NCI-H345 (cell line): ENCODE data around the gene ZFYVE26.

Experiments
- DNase-seq: peaks from one replicate; lab custom pipeline; 2025; lab: John Stamatoyannopoulos, UW

The ZFYVE26 gene

DNA sequence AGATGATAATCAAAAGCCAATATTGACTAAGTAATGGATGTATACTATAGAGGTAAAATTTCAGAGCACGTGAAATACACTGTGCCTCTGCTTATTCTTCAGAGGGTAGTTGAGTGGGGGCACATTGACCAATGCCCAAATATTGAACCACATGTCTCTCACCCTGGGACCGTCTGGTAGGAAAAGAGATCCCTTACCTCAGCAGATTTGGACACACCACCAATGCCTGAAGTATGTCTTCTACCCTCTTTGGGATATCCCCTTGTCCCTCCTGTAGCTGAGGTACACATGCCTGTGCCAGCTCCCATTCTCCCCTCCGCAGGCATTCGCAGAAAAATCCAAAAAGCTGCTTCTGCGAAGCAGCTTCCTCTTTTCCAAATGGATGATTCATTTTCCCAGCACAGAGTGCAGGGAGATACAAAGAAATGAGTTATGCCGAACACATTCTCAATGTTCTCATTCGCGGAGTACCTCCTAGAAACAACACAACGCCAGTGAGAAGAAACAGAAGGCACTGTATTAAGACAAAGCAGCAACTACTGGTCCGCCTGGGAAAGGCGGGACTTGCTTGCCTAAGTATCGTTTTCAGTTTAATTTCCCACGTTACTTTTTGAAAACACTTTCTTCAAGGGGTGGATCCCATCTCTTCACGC is 691 bp downstream of the ZFYVE26 start:
- no peak for DNase-seq

DNA sequence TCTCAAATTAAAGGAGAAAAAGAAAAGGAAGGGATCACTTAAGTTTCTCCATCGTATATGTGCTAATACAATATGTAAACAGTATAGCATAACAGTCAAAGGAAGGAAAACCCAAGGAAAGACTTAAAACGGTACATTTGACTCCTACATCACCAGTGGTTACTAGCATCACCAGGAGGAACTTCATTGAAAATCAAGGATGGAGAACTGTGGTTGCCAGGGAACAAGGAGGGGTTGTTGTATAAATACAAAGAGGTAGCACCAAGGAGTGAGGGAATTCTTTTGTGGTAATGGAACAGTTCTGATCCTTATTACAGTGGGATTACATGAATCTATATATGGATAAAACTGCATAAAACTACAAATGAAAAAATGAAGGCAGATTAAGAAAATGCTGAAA is 1.6 kb downstream of the ZFYVE26 start:
- no peak for DNase-seq

GRCh38 chr14:67806246-67806645 is 10.1 kb downstream of the ZFYVE26 start:
- DNase-seq = no peak

DNA sequence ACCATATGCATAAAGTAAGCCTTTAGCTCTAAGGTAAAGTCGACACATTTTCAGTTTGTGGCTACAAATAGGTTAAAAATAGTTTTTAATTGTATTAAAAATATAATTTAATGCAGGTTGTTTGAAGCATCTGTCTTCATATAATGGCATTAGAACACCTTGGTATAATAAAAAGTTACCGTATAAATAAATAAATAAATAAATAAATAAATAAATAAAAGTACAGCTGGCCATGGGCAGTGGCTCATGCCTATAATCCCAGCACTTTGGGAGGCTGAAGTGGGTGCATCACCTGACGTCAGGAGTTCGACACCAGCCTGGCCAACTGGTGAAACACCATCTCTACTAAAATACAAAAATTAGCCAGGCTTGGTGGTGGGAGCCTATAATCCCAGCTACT is 15.6 kb downstream of the ZFYVE26 start:
- DNase-seq = no peak

DNA sequence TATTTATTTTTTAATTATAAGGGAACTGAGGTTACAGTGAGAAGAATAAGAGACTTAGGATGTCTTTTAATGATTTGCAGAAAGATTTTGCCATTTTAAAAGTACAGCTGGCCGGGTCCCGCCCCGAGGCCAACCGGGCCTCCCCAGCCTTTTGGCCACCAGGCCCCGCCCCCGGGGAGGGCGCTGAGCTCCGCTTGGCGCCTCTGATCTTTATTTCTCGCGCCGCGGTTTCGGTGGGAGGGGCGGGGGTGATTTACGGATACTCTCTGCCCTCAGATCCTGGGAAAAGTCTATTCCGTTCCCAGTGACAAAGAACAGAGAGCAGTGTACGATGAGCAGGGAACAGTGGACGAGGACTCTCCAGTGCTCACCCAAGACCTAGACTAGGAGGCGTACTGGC is 17.7 kb downstream of the ZFYVE26 start:
- DNase-seq = no peak

- no peak for DNase-seq
These were observed 28.7 kb downstream of the ZFYVE26 start for GRCh38 chr14:67787673-67788072.

GRCh38 chr14:67785270-67786109 is 30.9 kb downstream of the ZFYVE26 start:
- DNase-seq = no peak

DNA sequence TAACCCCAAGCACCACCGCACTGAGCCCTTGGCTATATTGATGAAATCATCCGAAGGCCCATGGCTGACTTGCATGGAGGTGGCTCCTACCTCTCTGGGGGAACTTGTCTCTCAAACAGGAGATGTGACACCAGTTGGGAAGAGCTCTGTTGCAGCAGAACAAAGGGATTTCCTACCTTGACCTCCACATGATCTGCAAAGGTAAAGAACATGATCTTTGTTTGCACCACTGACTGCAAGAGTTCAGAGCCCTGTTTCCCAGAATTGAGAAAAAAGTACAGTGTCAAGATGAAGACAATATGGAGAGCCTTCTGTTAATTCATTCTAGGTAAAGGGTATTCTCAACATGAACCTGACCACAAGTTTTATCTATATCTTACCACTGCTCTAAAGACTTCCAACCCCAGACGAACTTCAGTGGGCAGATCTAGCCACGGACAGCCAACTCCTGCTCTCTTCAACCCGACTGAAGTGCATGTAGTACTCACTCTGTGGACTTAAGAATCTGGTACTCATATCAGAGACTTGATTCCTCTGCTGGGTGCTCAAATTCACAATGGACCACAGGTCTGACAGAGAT is 32.1 kb downstream of the ZFYVE26 start:
- no peak for DNase-seq

- DNase-seq = no peak
These were observed 34.3 kb downstream of the ZFYVE26 start for GRCh38 chr14:67782090-67782489.

DNA sequence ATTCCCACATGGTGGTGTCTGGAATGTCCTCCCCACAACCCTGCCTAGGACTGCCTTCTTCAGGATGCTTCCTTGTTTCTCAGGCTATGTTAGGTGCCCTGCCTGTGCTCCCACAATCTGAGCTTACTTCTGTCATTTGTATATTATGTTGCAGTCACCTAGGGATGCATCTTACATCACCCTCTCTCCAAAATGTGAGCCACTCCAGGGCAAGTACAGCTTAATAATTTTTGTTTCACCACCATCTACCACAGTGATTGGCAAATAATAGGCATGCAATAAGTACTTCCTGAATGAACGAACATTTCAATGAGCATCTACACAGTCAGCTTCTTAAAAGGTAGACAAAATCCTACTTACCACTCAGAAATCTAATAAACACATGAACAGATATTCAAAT is 37.6 kb downstream of the ZFYVE26 start:
- DNase-seq = no peak

DNA sequence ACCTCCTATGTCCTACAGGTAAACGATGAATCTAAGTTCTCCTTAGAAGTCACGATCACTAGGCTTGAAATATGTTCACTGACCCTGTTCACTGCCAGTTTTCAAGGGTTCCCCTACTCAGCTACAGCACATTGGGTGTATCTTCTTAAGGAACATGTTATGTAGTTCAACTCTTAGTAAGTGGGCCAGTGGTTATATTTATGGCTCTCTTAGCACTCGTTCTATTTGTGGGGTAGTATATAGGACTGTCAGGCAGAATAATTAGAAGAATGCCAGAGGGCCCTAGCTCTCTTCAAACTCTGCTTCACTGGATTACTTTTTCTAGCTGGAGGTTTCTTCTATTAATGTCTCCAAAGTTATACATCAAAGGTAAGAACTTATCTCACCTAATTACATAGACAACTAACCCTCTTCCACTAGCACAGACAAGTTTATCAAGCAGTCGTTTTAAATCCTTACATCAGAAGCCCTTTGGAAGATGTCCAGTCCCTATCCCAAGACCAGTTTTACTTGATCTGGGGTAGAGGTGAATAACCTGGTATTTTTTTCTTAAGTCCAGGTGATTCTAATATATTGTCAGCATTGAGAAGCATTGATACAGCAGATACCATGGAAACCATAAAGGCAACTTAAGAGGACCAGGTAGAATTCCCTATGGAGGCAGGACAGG is 39.6 kb downstream of the ZFYVE26 start:
- no peak for DNase-seq

DNA sequence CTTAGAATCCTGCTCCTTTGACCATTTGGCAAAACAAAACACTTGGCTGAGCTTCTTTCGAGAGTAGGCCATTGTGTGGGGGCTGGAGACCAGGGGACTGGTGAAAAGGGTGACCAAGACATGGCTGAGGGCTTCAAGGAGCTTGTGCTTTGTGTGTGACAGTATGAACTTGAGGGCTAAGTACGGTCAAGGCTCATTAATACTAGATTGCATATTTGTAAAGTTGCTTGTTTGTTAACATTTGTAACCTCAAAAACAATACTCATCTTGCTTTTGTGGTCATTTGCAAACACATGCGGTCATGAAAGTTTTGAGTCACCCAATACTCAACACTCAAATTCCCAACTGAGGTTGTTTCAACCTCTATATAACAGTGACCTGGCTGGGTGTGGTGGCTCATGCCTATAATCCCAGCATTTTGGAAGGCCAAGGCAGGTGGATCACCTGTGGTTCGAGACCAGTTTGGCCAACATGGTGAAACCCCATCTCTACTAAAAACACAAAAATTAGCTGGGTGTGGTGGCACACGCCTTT is 42.5 kb downstream of the ZFYVE26 start:
- DNase-seq = no peak

DNA sequence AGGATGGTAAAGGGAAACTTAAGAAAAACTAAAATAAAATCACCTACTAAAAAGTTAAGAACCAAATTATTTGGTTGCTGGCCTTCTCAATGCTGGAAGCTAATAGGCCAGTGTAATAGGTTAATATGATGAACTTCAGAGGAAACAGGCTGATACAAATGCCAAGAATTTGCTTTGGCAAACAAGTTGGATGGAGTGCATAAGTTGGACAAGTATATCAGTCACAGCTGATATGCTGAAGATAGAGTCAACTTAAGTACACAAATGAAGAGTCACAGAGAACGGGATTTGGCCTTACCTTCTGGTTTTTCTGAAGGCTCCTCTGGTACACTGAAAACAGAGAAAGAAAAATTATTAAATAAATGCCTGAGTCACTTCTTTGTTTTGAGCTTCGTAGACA is 48.2 kb downstream of the ZFYVE26 start:
- no peak for DNase-seq

DNA sequence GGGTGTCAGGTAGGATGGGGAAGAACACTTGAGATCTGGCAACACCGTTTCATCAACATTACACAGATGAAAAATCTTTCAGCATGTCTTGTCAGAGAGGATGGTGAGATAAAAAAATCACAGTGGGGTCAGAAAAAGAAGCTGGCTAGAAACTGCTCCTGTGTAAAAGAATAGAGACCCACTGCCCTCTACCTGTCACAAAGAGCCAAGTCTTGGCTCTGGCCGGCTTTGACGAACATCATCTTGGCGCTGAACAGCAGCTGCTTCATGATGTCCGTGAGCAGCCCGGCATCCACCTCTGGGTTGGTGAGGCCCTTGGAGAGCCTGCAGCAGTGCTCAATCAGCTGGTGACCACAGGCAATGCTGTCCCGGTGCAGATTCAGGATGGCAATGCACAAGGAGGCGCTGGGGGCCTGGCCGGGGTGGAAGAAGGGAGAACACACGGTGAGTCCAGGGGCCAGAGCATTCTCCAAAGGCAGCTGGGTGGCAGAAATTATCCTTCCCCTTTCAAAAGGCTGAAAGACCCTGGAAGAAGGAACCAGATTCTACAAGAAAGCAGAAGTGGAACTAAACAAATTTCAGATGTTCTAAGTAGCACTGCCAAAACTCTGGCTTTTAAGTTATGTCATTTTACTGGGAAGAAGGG is 50.2 kb downstream of the ZFYVE26 start:
- DNase-seq = no peak

DNA sequence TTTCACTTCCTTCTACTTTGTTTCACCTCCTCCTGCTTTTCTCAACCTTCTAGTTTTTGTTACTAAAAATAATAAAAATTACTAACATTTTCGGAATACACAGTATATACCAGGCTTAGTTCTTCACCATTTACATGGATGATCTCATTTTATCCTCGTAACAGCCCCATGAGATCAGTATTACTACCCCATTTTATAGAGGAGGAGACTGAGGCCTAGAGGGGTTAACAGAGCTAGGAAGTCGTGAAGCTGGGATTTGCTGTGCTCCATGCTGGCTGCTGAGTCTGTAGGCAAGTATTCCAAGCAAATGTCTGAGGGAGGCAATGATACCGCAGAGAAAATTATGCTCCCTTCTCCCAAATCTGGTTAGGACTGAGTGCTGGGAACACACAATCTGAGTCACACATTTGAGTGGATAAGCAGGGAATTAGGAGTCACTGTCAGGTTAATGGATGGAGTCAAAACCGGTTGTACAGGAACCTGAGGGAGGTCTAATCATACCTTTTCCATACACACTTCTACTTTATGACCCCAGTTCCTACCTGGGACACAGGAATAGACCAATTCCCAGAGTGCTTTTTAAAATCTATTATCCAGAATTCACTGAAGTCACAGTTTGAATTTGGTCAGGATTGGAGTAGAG is 51.1 kb downstream of the ZFYVE26 start:
- DNase-seq = no peak

GRCh38 chr14:67764496-67764895 is 51.9 kb downstream of the ZFYVE26 start:
- no peak for DNase-seq

- DNase-seq = no peak
These were observed 53.1 kb downstream of the ZFYVE26 start for GRCh38 chr14:67763158-67763822.

GRCh38 chr14:67762051-67762450 is 54.3 kb downstream of the ZFYVE26 start:
- no peak for DNase-seq

- DNase-seq = no peak
These were observed 56.5 kb downstream of the ZFYVE26 start for GRCh38 chr14:67759916-67760315.

DNA sequence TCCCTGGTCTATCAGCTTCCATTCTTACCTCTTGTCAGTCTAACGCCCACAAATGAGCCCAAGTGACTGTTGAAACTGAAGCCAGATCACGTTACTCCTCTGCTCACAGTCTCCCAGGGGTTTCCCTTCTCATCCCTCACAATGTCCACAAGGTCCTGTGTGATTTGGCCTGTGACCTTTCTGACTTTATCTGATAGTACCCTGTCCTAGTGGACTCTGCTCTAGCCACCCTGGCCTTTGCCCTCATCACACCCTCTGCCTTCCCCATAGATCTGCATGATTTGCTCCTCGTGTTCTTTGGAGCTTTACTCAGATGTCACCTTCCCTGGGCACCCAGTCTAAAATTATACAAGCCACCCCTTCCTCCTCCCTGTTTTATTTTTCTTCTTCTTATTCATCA is 59.2 kb downstream of the ZFYVE26 start:
- no peak for DNase-seq

DNA sequence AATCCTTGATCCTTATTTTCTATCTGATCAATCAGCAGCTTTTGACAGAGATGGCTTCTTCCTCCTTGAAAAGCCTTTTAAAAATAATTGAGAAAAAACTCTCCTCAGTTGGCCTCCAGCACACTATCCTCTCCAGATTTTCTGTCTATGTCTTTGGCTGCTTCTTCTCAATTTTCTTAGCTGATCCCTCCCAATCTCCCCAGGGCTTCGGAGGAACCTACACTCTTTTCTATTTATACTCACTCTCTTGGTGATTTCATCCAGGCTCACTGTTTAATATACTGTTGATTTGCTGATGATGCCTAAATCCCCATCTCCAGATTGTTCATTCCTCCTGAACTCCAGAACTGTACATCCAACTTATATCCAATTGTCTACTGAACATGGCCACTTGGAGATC is 59.9 kb downstream of the ZFYVE26 start:
- DNase-seq = no peak
